Gastrocnemius medialis (tissue), 4 donors: ENCODE results near the gene CDK4.

Source experiments
- POLR2A ChIP-seq, 2 donors: fragments of 450-650 bp; IDR thresholded peaks; one replicate each; pipeline ENCODE4 v1.6.1; 2017; ENCODE audit warnings: antibody characterized with exemption in 2 of 2, mild to moderate bottlenecking in 2 of 2, moderate library complexity in 2 of 2
- TF ChIP-seq, protein P1 (sequence below), 5 experiments: fragments of 450-650 bp in 3 of 5; fragments of 200-600 bp in 2 of 5; sonication (generic) in 2 of 5; IDR thresholded peaks in 4 of 5; conservative IDR thresholded peaks in 1 of 5; 1 replicate in 4 of 5; 2 replicates in 1 of 5; pipeline ENCODE4 v1.5.1; 2016 to 2019; ENCODE audit warnings: antibody characterized with exemption in 5 of 5, mild to moderate bottlenecking in 3 of 5, moderate library complexity in 3 of 5

DNA sequence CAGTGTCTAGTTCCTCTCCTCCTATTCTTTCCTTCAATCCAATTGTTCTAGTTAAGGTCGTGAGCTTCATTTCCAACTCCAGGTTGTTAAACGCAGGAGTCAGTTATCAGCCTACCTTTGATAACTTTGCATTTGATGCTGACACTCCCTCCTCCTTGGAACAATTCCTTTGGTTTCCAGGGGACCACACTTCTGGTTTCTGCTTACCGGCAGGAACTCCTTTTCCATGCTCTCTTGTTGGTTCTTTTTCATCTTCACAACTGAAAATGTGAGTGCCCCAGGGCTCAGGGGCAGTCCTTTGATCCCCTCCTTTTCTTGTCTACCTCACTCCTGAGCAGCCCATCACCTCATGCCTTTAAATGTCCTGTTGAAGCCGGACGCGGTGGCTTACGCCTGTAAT, 25.3 kb upstream of the CDK4 start:
- TF ChIP-seq POLR2A (IDR thresholded peaks at IDR 0.05): no peak
- TF ChIP-seq, protein P1, sequence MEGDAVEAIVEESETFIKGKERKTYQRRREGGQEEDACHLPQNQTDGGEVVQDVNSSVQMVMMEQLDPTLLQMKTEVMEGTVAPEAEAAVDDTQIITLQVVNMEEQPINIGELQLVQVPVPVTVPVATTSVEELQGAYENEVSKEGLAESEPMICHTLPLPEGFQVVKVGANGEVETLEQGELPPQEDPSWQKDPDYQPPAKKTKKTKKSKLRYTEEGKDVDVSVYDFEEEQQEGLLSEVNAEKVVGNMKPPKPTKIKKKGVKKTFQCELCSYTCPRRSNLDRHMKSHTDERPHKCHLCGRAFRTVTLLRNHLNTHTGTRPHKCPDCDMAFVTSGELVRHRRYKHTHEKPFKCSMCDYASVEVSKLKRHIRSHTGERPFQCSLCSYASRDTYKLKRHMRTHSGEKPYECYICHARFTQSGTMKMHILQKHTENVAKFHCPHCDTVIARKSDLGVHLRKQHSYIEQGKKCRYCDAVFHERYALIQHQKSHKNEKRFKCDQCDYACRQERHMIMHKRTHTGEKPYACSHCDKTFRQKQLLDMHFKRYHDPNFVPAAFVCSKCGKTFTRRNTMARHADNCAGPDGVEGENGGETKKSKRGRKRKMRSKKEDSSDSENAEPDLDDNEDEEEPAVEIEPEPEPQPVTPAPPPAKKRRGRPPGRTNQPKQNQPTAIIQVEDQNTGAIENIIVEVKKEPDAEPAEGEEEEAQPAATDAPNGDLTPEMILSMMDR (IDR thresholded peaks at IDR 0.05 in 4 of 5, conservative IDR thresholded peaks at IDR 0.05 in 1 of 5): no peak
